OCI-LY3 (cell line): ENCODE results near the gene GAS7.

Experiments
- EZH2phosphoT487 ChIP-seq: fragments of 200-600 bp; shearing (Covaris generic); IDR thresholded peaks from 2 replicates; pipeline ENCODE4 v1.6.1; 2018; ENCODE audit warnings: antibody characterized with exemption, mixed run types, low read depth
- TF ChIP-seq, protein P1 (sequence below): fragments of 200-600, 300-600 bp; sonication (generic); IDR thresholded peaks from 2 replicates; pipeline ENCODE4 v1.5.1; 2014; ENCODE audit warnings: antibody characterized with exemption, low read length, low read depth

DNA sequence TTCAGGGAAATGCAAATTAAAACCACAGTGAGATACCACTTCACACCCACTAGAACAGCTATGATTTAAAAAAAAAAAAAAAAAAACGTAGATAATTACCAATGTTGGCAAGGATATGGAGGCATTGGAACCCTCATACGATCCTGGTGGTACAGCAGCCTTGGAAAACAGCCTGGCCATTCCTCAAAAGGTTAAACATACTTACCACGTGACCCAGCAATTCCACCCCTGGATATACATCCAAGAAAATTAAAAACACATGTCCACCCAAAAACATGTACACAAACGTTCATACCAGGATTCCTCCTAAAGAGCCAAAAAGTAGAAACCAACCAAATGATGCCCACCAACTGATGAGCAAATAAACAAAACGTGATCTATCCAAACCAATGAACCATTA lies 68.1 kb downstream of the GAS7 start:
- TF ChIP-seq, protein P1, sequence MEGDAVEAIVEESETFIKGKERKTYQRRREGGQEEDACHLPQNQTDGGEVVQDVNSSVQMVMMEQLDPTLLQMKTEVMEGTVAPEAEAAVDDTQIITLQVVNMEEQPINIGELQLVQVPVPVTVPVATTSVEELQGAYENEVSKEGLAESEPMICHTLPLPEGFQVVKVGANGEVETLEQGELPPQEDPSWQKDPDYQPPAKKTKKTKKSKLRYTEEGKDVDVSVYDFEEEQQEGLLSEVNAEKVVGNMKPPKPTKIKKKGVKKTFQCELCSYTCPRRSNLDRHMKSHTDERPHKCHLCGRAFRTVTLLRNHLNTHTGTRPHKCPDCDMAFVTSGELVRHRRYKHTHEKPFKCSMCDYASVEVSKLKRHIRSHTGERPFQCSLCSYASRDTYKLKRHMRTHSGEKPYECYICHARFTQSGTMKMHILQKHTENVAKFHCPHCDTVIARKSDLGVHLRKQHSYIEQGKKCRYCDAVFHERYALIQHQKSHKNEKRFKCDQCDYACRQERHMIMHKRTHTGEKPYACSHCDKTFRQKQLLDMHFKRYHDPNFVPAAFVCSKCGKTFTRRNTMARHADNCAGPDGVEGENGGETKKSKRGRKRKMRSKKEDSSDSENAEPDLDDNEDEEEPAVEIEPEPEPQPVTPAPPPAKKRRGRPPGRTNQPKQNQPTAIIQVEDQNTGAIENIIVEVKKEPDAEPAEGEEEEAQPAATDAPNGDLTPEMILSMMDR: no peak
- no peak for TF ChIP-seq EZH2phosphoT487
